HG02938 (cell line): ENCODE data around the gene CENPS.
"Not testable (repeated sequence)": the region's sequence is repeated elsewhere in the genome, so short reads cannot be mapped to it uniquely, and the experiment has no call there.

Source experiments
- ATAC-seq: cut with Tn5 transposase; IDR thresholded peaks from one replicate; pipeline ENCODE4 v1.9.1; 2021; ENCODE audit warnings: mild to moderate bottlenecking, moderate library complexity; ENCODE audit not compliant: unreplicated experiment

The CENPS gene

DNA sequence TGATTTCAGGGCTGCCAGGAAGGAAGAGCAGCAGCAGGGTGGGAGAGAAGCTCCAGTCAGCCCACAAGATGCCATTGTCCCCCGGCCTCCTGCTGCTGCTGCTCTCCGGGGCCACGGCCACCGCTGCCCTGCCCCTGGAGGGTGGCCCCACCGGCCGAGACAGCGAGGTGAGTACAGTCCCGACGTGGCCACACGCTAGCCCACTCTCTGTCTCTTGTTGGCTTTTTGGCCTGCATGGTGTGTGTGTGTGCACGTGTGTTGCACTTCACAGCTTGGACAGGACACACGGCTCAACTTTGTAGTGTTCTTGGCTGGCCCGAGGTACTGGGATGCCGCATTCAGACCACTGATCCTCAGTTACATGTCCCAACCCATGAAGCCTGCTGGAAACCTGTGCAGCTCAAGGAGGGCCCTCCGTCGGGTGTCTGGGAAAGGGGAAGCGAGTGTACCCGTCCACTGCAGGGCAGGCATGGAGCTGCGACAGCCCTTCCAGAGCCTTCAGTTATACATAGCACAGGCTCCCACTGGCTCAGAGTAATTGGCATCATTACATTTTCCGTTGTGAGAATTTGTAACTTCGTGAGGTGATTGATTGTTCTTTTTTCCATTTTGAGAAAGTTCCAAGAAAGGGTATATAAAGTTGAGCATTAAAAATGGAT lies 20.1 kb downstream of the CENPS start:
- no peak for ATAC-seq

GRCh38 chr1:10450836-10451235 lies 20.6 kb downstream of the CENPS start:
- no peak for ATAC-seq

DNA sequence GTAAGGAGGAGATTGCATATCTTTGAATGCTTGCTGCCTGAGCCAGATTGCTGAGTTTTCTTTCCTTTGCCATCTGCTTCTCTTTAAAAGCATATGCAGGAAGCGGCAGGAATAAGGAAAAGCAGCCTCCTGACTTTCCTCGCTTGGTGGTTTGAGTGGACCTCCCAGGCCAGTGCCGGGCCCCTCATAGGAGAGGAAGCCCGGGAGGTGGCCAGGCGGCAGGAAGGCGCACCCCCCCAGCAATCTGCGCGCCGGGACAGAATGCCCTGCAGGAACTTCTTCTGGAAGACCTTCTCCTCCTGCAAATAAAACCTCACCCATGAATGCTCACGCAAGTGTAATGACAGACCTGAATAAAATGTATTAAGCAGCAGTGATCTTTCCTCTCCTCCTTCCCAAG lies 21.1 kb downstream of the CENPS start:
- no peak for ATAC-seq

- no peak for ATAC-seq
Measured at GRCh38 chr1:10456048-10456447, 25.8 kb downstream of the CENPS start.

- no peak for ATAC-seq
Measured at GRCh38 chr1:10456661-10457060, 26.4 kb downstream of the CENPS start.

DNA sequence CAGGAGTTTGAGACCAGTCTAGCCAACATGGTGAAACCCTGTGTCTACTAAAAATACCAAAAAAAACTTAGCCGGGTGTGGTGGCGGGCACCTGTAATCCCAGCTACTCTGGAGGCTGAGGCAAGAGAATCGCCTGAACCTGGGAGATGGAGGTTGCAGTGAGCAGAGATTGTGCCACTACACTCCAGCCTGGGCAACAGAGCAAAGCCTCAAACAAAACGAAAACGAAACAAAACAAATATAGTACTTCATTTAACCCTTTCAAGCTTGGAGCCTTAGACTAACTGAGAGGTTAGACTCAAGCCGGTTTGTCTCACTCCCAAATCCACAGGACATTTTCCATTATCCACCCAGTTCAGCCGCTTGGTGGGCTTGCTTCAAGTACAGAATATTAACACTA lies 27.2 kb downstream of the CENPS start:
- not testable (repeated sequence) for ATAC-seq

DNA sequence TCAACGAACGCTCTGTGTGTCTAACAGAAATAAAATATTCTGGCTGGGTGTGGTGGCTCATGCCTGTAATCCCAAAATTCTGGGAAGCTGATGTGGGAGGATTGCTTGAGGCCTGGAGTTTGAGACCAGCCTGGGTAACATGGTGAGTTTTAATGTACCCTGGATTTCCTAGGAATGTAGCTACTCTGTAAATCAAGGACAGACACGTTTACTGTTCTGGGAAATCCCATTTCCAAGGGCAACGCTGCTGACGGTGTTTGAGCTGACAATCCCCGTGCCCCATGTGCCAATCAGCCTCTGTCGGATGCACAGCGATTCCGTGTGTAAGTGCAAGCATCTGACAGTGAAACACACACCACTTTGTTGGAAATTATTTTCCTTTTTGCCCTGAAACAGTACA lies 27.6 kb downstream of the CENPS start:
- ATAC-seq, result no peak

DNA sequence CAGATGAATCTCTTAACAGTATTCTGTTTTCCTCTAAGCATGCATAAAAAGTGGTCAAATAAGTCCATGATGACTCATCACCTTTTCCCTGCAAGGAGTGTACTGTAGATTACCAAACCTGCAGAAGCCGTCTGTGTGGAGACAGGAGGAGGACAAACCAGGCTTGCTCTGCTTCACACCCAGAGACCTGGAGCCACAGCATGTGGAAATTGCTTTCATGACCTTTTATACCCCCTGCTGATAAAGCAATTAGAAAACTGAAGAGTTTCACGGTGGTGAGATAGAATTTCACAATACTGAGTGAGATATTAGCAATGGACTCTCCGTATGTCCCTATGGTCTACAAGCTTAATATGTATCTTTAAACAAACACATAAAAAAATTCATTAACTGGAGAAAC lies 29.0 kb downstream of the CENPS start:
- no peak for ATAC-seq

GRCh38 chr1:10467078-10467477 lies 36.8 kb downstream of the CENPS start:
- no peak for ATAC-seq

GRCh38 chr1:10470043-10470442 lies 39.8 kb downstream of the CENPS start:
- no peak for ATAC-seq

- ATAC-seq, result peak; percentile 4
Measured at GRCh38 chr1:10471411-10472219, 41.4 kb downstream of the CENPS start.

GRCh38 chr1:10472220-10473144 lies 42.2 kb downstream of the CENPS start, which contains the start of gene DFFA:
DFFA (minus strand) TSS chr1:10472529; CDS start chr1:10472458, 71 bp downstream.
- ATAC-seq, result peak; percentile 70

- ATAC-seq, result no peak
Measured at GRCh38 chr1:10473145-10473765, 43.0 kb downstream of the CENPS start.

DNA sequence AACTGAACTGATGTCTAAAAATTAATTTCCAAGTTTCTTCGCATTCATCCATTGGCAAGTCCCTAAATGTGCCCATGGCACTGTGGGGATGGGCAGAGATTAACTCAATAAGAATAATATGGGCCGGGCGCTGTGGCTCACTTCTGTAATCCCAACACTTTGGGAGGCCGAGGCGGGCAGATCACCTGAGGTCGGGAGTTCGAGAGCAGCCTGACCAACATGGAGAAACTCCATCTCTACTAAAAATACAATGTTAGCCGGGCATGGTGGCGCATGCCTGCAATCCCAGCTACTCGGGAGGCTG lies 44.0 kb downstream of the CENPS start:
- ATAC-seq, result not testable (repeated sequence)

DNA sequence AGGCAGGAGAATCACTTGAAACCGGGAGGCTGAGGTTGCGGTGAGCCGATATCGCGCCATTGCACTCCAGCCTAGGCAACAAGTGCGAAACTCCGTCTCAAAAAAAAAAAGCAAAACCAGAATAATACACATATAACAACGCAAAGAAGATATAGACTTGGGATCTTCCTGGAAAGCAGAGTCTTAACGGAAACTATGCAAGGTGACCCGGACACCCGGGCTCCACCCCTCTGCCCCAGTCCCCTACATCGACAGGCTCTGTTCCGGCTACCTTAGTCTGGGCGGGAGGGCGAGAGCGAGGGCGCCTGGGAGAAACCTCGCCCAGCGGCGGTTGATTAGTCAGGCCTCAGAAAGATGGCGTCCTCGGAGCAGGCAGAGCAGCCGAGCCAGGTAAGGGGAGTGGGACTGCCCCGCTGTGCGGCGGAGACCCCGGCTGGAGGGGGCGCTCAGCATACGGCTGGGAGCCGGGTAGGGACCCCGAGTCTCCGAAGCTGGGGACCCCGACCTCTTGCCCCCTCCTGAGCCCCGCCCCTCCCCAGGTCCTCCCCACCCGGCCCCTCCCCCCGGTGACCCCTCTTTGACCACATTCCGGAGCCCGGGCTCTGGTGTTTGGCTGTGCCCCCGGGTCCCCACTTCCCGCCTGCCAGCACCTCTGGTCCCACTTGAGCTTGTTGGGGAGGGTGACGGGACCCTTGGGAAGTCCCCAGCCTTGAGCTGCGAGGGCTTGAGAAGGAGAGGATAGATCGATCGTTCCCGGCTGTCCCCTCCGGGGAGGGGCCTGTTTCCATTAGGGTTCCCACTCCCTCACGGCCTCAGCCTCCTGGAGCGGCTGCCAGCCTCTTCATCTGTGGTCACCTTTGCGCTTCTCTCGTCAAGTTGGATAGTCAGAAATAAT lies 44.6 kb downstream of the CENPS start, which contains the start of gene PEX14:
TSS of gene PEX14 (plus strand) at position 338 of the 895 bp plus-strand sequence. CDS start at position 355, 17 bp downstream.
- ATAC-seq, result peak; percentile 52

DNA sequence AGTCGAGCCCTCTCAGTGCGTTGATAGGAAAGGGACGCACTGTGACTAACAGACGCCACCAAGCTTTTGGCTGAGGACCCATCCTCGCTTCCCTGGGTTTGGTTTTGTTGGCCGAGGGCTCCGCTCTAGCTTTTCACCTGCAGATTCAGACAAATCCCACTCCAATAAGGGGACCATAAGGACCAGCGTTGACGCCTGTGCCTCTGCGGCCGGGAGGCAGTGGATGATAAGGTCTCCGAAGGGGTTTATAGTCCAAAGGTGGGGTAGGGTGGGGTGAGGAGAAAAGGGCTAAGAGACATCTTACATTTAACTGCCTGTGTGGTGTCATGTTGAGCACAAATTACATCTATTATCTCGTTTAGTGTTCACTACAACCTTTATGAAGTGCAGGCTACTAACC lies 45.3 kb downstream of the CENPS start:
- no peak for ATAC-seq

DNA sequence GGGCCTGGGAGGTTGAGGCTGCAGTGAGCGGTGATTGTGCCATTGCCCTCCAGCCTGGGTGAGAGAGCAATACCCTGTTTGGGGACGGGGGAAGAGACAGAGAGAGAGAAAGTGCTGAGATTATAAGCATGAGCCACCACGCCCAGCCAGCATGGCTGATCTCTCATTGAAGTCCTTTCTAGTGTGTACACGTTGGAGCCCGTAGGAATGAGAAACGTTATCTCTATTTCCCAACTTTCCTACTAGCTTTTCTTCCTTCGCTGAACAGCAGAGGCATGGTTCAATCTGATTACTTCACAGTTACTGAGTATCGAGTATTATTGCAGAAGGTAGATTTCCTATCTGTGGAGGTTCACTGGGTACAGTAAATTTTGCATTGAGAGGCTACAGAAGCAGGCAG lies 49.1 kb downstream of the CENPS start:
- no peak for ATAC-seq

- ATAC-seq, result no peak
Measured at GRCh38 chr1:10480614-10481013, 50.4 kb downstream of the CENPS start.

- no peak for ATAC-seq
Measured at GRCh38 chr1:10484521-10484920, 54.3 kb downstream of the CENPS start.
